AG04450 (cell line): ENCODE results near the gene OR2AE1. TPM values are rescaled to one million over a fixed set of nuclear protein-coding genes. Genes with fewer than 3 reads are reported as not detected.

Source experiments
- CTCF ChIA-PET: fragments of 300-600, 350-600 bp; formaldehyde crosslinking; extraction: SDS; loops from one replicate; lab custom pipeline; 2022; ENCODE audit warnings: antibody characterized with exemption, inconsistent platforms; lab: Charles Lee
- POLR2A ChIA-PET: fragments of 350-600 bp; formaldehyde crosslinking; extraction: SDS; loops from one replicate; lab custom pipeline; 2021; ENCODE audit warnings: antibody characterized with exemption, inconsistent platforms; lab: Yijun Ruan, JAX
- DNase-seq: peaks from one replicate; pipeline ENCODE4 v3.0.0-alpha.2; 2011; ENCODE audit warnings: low read depth, low spot score
- H3K27ac ChIP-seq: one replicate; pipeline ENCODE4 v1.5.1; 2012; ENCODE audit warnings: low read depth, low read length, control low read depth
- H3K27me3 ChIP-seq: one replicate; pipeline ENCODE4 v1.6.0; 2012; ENCODE audit warnings: low read length; ENCODE audit not compliant: control insufficient read depth, insufficient read depth
- H3K4me3 ChIP-seq: 2 replicates; pipeline ENCODE4 v1.5.1; 2011; ENCODE audit warnings: mild to moderate bottlenecking, low read depth, low read length, control low read depth
- H3K9me3 ChIP-seq: 2 replicates; pipeline ENCODE4 v1.5.1; 2012; ENCODE audit warnings: low read length; ENCODE audit not compliant: control insufficient read depth, insufficient read depth
- CTCF ChIP-seq: IDR thresholded peaks from 2 replicates; pipeline ENCODE4 v1.5.1; 2011; ENCODE audit warnings: low read depth, low read length, control low read depth, inconsistent platforms
- polyA plus RNA-seq: library from polyadenylated mRNA; depleted of rRNA; stranded (reverse); fragments of >200 nt; gene quantifications from 2 replicates; pipeline ENCODE4 v1.2.3, GENCODE V29; 2011

Gene OR2AE1
- polyA plus RNA-seq, 1 experiment, result not detected

GRCh38 chr7:99835189-99835588, 41.6 kb downstream of the OR2AE1 start:
- TF ChIP-seq CTCF, result no peak
- Histone ChIP-seq H3K27me3 (peaks cover 13% of the 10 kb centered on the region), H3K4me3 (no peak overlapping the region), H3K9me3 (no peaks in the 10 kb centered on the region), H3K27ac (no peak overlapping the region)
- ChIA-PET CTCF (no interaction called here), POLR2A (no interaction called here)
- DNase-seq, result no peak

GRCh38 chr7:99834382-99834781, 42.5 kb downstream of the OR2AE1 start:
- ChIA-PET POLR2A (no interaction called here), CTCF (no interaction called here)
- no peak overlapping the region for H3K27ac ChIP-seq
- H3K9me3 ChIP-seq, result no peaks in the 10 kb centered on the region
- no peak overlapping the region for H3K4me3 ChIP-seq
- no peak for TF ChIP-seq CTCF
- peaks cover 12% of the 10 kb centered on the region for H3K27me3 ChIP-seq
- no peak for DNase-seq

GRCh38 chr7:99833289-99833877, 43.5 kb downstream of the OR2AE1 start:
- H3K27ac ChIP-seq, result no peak overlapping the region
- no peak for TF ChIP-seq CTCF
- DNase-seq, result no peak
- POLR2A ChIA-PET, result interaction anchor here (0.6 kb wide), 1 partner anchor 1529 kb away, joined by 5 read pairs; no protein-coding TSS in a partner anchor
- no peak overlapping the region for H3K4me3 ChIP-seq
- CTCF ChIA-PET, result no interaction called here
- H3K9me3 ChIP-seq, result no peaks in the 10 kb centered on the region
- H3K27me3 ChIP-seq, result peaks cover 7% of the 10 kb centered on the region

GRCh38 chr7:99831595-99831994, 45.2 kb downstream of the OR2AE1 start:
- CTCF ChIA-PET, result no interaction called here
- Histone ChIP-seq H3K27me3 (peaks cover 5% of the 10 kb centered on the region), H3K27ac (no peak overlapping the region), H3K9me3 (no peaks in the 10 kb centered on the region), H3K4me3 (no peak overlapping the region)
- POLR2A ChIA-PET, result no interaction called here
- no peak for TF ChIP-seq CTCF
- no peak for DNase-seq

GRCh38 chr7:99829524-99830160, 47.2 kb downstream of the OR2AE1 start:
- H3K4me3 ChIP-seq, result no peak overlapping the region
- POLR2A ChIA-PET, result no interaction called here
- no peak for TF ChIP-seq CTCF
- H3K9me3 ChIP-seq, result no peaks in the 10 kb centered on the region
- CTCF ChIA-PET, result no interaction called here
- no peak for DNase-seq
- H3K27me3 ChIP-seq, result peaks cover 5% of the 10 kb centered on the region
- H3K27ac ChIP-seq, result no peak overlapping the region
